GM12891 (cell line): ENCODE data around the gene ACTR5.

Source experiments
- POLR2A ChIP-seq: IDR thresholded peaks from 2 replicates; pipeline ENCODE4 v1.6.1; 2011; ENCODE audit warnings: low read depth, low read length, control low read depth
- TAF1 ChIP-seq: IDR thresholded peaks from 2 replicates; pipeline ENCODE4 v1.6.1; 2011; ENCODE audit warnings: low read depth, low read length, control low read depth

DNA sequence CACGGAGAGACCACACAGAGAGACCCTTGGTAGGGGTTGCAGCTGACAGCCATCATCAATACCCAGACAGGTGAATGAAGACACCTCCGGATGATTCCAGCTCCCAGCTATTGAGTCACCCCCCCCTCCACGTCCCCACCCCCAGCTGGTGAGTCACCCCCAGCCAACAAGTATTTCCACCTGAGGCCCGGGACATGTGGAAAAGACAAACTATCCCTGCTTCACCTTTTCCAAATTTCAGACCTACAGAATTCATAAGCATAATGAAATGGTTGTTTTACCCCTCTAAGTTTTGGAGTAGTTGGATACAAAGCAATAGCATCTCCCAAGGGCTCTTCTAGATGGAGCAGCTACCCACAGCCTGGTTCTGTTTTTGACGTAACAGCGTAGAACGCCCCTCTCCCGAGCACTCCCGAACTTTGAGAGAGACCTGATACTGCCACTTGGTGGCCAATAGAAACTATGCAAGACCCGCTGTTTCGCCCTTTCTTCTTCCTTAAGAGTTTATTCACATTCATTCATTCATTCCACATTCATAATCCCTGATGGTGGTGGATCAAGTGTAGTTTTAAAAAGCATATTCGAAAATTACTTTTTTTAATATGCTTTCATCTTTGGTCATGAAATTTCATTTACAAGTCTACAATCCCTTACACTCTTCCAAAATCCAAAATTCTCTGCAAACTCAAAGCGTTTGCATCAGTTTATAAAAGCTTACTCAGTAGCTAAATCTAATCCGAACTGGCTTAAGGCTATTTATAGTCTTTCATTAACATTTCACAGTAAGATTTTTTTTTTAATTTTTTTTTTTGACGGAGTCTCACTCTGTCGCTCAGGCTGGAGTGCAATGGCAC is 42.2 kb downstream of the ACTR5 start:
- TF ChIP-seq POLR2A, result no peak
- no peak for TF ChIP-seq TAF1
